Upper lobe of left lung (tissue), 6 donors: Measurements from ENCODE around the gene PTPRG. TPM values are rescaled to one million over a fixed set of nuclear protein-coding genes. Genes with fewer than 3 reads are reported as not detected.
A peak's percentile ranks its signal among the peaks of the same experiment; 100 is the strongest.

Experiments
- ATAC-seq, 2 donors: fragments of 200-7000 bp; cut with Tn5 transposase; one replicate each; pipeline ENCODE4 v1.9.1; 2022; ENCODE audit warnings: mild to moderate bottlenecking in 2 of 2, moderate library complexity in 2 of 2; ENCODE audit not compliant: low FRiP score in 2 of 2
- DNase-seq, 2 donors: peaks; one replicate each; pipeline ENCODE4 v3.0.0-alpha.2; 2019 to 2020
- H3K27ac ChIP-seq, 4 donors: fragments of 200-600 bp; sonication (generic); one replicate each; pipeline ENCODE4 v1.5.1; 2016 to 2019
- H3K27me3 ChIP-seq, 4 donors: fragments of 200-600 bp; sonication (generic); one replicate each; pipeline ENCODE4 v1.5.1; 2017 to 2019
- H3K36me3 ChIP-seq, 4 donors: fragments of 200-600 bp; sonication (generic); one replicate each; pipeline ENCODE4 v1.5.1; 2016 to 2019
- H3K4me1 ChIP-seq, 4 donors: fragments of 200-600 bp; sonication (generic); one replicate each; pipeline ENCODE4 v1.5.1; 2018 to 2019
- H3K4me3 ChIP-seq, 4 donors: fragments of 200-600 bp; sonication (generic); one replicate each; pipeline ENCODE4 v1.5.1; 2017 to 2019; ENCODE audit warnings: mild to moderate bottlenecking in 2 of 4, moderate library complexity in 1 of 4
- H3K9me3 ChIP-seq, 4 donors: fragments of 200-600 bp; sonication (generic); one replicate each; pipeline ENCODE4 v1.5.1; 2018 to 2019
- EP300 ChIP-seq, 4 donors: sonication (generic); formaldehyde crosslinking; IDR thresholded peaks; one replicate each; pipeline ENCODE4 v1.5.1; 2017; ENCODE audit warnings: antibody characterized with exemption in 4 of 4, control low read depth in 2 of 4
- POLR2A ChIP-seq, 4 donors: fragments of 450-650 bp; IDR thresholded peaks; one replicate each; pipeline ENCODE4 v1.5.1; 2016 to 2017; ENCODE audit warnings: antibody characterized with exemption in 4 of 4, mild to moderate bottlenecking in 2 of 4
- POLR2AphosphoS5 ChIP-seq, 2 donors: sonication (generic); formaldehyde crosslinking; IDR thresholded peaks; one replicate each; pipeline ENCODE4 v1.5.1; 2017; ENCODE audit warnings: antibody characterized with exemption in 2 of 2
- WGBS, 2 donors: methylation state at CpG; one replicate each; pipeline ENCODE4 v1.1.5; 2017 to 2018; 5-methylcytosine and 5-hydroxymethylcytosine counted together
- total RNA-seq, 6 donors: library from RNA; depleted of rRNA in 4 of 6; stranded (reverse); fragments of >200 nt in 4 of 6; gene quantifications; one replicate each; pipeline versions ENCODE4 v1.1.0 to v1.2.1, GENCODE V29; 2016 to 2021
- TF ChIP-seq, protein P1 (sequence below), 6 experiments: fragments of 450-650 bp in 4 of 6; fragments of 200-600 bp in 2 of 6; sonication (generic) in 2 of 6; IDR thresholded peaks; one replicate each; pipeline ENCODE4 v1.5.1; 2016 to 2019; ENCODE audit warnings: antibody characterized with exemption in 6 of 6
- donor health status: DM: no; HTN: no; CAD: no; lungs with moderate emphysema.
- donor health status: DM: no; HTN: yes; CAD: no; lungs with severe emphysema.

PTPRG gene
- total RNA-seq, 6 donors from 2014 or later = 58.7 to 101 (median 68.8) TPM

DNA sequence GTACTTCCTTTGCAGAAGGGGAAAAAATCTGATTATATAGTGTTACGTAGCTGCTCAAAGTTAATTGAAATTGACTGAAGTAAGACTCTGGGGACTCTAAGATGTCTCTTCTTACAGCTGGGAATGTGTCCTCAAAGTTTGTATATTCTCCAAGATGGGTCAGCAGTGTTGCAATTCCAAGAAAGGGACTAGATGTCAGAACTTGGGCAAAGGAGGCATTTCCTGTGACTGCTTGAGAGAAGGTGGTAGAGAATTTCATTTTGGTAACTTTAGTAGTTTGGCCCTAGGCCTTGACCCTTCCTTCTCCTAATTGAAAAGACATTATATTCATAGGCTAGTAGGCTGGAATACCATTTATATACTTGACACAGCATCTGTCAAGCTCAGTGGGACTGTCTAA, 33.9 kb downstream of the PTPRG start:
- TF ChIP-seq POLR2A (IDR thresholded peaks at IDR 0.05) (no peak), EP300 (IDR thresholded peaks at IDR 0.05) (no peak), POLR2AphosphoS5 (IDR thresholded peaks at IDR 0.05) (no peak)
- TF ChIP-seq, protein P1, sequence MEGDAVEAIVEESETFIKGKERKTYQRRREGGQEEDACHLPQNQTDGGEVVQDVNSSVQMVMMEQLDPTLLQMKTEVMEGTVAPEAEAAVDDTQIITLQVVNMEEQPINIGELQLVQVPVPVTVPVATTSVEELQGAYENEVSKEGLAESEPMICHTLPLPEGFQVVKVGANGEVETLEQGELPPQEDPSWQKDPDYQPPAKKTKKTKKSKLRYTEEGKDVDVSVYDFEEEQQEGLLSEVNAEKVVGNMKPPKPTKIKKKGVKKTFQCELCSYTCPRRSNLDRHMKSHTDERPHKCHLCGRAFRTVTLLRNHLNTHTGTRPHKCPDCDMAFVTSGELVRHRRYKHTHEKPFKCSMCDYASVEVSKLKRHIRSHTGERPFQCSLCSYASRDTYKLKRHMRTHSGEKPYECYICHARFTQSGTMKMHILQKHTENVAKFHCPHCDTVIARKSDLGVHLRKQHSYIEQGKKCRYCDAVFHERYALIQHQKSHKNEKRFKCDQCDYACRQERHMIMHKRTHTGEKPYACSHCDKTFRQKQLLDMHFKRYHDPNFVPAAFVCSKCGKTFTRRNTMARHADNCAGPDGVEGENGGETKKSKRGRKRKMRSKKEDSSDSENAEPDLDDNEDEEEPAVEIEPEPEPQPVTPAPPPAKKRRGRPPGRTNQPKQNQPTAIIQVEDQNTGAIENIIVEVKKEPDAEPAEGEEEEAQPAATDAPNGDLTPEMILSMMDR (IDR thresholded peaks at IDR 0.05) = no peak
- H3K27ac ChIP-seq = peak overlapping the region in 2 of 4 donors; percentile 49 to 64
- H3K36me3 ChIP-seq = no peaks in the 10 kb centered on the region
- H3K27me3 ChIP-seq = no peaks in the 10 kb centered on the region
- 10 to 48% methylated on average over 1 of the region's 1 CpG for WGBS, 2 donors
- no peaks in the 10 kb centered on the region for H3K9me3 ChIP-seq
- H3K4me1 ChIP-seq = peaks cover 4 to 16% (median 8%) of the 10 kb centered on the region in 4 donors
- no peak overlapping the region for H3K4me3 ChIP-seq
- ATAC-seq (no peak), DNase-seq (no peak)

DNA sequence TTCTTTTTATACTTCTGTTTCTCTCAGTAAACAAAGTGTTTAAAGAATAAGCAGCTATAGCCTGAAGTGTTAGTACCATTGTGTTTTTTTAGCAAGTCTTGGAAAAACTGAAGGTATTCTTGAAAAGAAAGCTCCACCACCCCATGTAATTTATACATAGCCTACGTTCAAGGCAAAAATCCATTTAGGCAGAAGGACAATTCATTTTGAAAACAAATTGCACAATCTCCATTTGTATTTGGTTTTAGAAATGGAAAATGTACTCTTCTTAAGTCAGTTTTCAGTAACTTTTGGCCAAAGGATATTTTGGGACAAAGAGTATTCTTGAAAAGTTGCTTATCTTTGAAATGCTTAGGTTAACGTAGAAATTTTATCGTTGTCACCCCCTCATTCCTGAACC, 34.5 kb downstream of the PTPRG start:
- DNase-seq = no peak
- ATAC-seq = no peak
- Histone ChIP-seq H3K36me3 (no peaks in the 10 kb centered on the region), H3K4me1 (peaks cover 4 to 16% (median 8%) of the 10 kb centered on the region in 4 donors), H3K27me3 (no peaks in the 10 kb centered on the region), H3K4me3 (no peak overlapping the region), H3K27ac (no peak overlapping the region), H3K9me3 (no peaks in the 10 kb centered on the region)
- TF ChIP-seq POLR2AphosphoS5 (IDR thresholded peaks at IDR 0.05) = no peak
- TF ChIP-seq, protein P1 (IDR thresholded peaks at IDR 0.05) = no peak
- no peak for TF ChIP-seq EP300 (IDR thresholded peaks at IDR 0.05)
- no peak for TF ChIP-seq POLR2A (IDR thresholded peaks at IDR 0.05)
- WGBS, 2 donors = 79 to 80% methylated on average over 3 of the region's 3 CpGs

DNA sequence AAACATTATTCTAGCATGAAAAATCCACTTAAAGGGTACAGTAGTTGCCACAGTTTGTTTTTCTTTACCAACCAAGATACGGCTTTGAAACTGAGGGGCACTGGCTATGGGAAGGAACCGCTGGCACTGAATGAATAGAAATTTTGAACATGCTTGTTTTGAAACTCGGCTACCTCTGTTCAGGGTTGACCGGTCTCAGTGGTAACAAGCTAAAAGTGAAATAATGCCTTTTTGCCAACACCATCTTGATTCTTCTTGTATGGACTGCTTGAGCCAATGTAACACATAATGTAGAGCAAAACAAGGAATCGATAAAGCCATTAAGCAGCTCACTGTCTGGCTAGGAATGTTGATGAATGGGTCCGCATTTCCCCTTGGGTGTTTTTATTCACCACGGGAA, 36.5 kb downstream of the PTPRG start:
- TF ChIP-seq, protein P1 (IDR thresholded peaks at IDR 0.05) = no peak
- TF ChIP-seq POLR2A (IDR thresholded peaks at IDR 0.05) (no peak), POLR2AphosphoS5 (IDR thresholded peaks at IDR 0.05) (no peak), EP300 (IDR thresholded peaks at IDR 0.05) (no peak)
- Histone ChIP-seq H3K4me1 (peaks cover 4 to 16% (median 8%) of the 10 kb centered on the region in 4 donors), H3K4me3 (no peak overlapping the region), H3K36me3 (no peaks in the 10 kb centered on the region), H3K27ac (no peak overlapping the region), H3K9me3 (no peaks in the 10 kb centered on the region), H3K27me3 (no peaks in the 10 kb centered on the region)
- DNase-seq (no peak), ATAC-seq (no peak)
- 83 to 86% methylated on average over 7 of the region's 7 CpGs for WGBS, 2 donors

DNA sequence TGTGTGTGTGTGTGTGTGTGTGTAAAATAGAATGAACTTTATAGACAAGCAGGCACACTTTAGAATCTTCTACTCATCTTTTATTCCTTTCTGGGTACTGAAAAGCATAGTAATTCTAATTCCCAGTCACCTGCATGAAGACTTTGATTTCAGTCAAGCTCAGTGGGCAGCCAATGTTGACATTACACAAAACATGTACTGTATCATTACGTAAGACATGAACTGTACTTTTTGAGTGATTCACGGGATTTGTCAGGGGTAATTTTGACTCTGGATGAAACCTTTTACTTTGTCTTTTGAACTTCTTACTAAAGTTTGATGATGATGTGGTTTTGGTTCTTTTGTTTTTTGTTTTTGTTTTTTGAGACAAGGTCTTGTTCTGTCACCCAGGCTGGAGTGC, 38.8 kb downstream of the PTPRG start:
- Histone ChIP-seq H3K9me3 (no peaks in the 10 kb centered on the region), H3K4me3 (no peak overlapping the region), H3K27ac (no peak overlapping the region), H3K4me1 (peaks cover 0 to 4% (median 2%) of the 10 kb centered on the region in 4 donors), H3K36me3 (no peaks in the 10 kb centered on the region), H3K27me3 (no peaks in the 10 kb centered on the region)
- WGBS, 2 donors = 67 to 80% methylated on average over 2 of the region's 2 CpGs
- TF ChIP-seq EP300 (IDR thresholded peaks at IDR 0.05) (no peak), POLR2AphosphoS5 (IDR thresholded peaks at IDR 0.05) (no peak), POLR2A (IDR thresholded peaks at IDR 0.05) (no peak)
- TF ChIP-seq, protein P1 (IDR thresholded peaks at IDR 0.05) = no peak
- DNase-seq (no peak), ATAC-seq (no peak)

DNA sequence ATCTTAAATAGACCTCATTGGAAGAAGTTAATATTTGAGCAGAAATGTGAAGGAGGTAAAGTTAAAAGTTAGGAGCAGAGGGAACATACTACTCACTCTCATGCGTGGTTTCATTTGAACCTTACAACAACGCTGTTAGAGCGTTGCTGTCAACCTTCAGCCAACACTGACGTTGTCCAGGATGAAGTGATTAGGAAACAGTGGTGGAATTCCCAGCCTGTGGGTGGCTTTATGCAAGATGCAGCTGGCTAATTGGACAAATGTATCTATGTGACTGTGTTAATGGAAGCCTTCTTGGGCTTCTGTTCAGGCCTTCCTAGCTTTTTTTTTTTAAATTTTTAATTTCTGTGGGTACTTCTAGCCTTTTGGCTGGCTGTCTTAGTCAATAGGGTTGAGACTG, 40.5 kb downstream of the PTPRG start:
- ATAC-seq (peak in 1 of 2 donors; percentile 71), DNase-seq (no peak)
- WGBS, 2 donors = 66 to 87% methylated on average over 4 of the region's 4 CpGs
- no peaks in the 10 kb centered on the region for H3K27me3 ChIP-seq
- peaks cover 0 to 3% (median under 1%) of the 10 kb centered on the region in 4 donors for H3K36me3 ChIP-seq
- H3K27ac ChIP-seq = no peak overlapping the region
- H3K9me3 ChIP-seq = no peaks in the 10 kb centered on the region
- H3K4me1 ChIP-seq = no peaks in the 10 kb centered on the region
- TF ChIP-seq, protein P1 (IDR thresholded peaks at IDR 0.05) = no peak
- TF ChIP-seq POLR2AphosphoS5 (IDR thresholded peaks at IDR 0.05) (peak; percentile 20 to 30), POLR2A (IDR thresholded peaks at IDR 0.05) (no peak)
- no peak overlapping the region for H3K4me3 ChIP-seq
